AG09319 (cell line): ENCODE measurements around the gene NASP.

ENCODE experiments used
- DNase-seq: peaks from one replicate; pipeline ENCODE4 v3.0.0-alpha.2; 2010; ENCODE audit warnings: low read depth; ENCODE audit errors: extremely low read depth
- TF ChIP-seq, protein P1 (sequence below): IDR thresholded peaks from 2 replicates; pipeline ENCODE4 v1.5.1; 2011; ENCODE audit warnings: low read depth, mild to moderate bottlenecking, inconsistent platforms, low read length, moderate library complexity

NASP gene

DNA sequence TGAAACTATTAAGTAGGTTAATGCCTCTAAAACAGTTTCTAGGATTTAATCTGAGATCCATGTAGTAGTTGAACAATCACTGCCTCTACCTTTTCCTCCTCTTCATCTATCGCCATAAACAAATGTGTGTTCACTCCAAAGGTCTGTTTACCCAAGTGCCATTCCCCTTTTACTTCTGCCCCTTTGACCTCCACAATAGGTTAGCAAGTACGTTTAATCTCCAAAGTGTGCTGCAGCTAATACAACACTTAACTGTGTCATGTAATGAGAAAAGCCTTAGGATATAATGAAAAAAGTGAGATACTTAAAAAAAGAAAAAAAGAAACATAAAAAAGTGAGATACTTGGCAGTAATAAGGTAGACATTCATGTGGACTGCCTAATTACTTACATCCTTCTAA, 74.3 kb downstream of the NASP start:
- TF ChIP-seq, protein P1, sequence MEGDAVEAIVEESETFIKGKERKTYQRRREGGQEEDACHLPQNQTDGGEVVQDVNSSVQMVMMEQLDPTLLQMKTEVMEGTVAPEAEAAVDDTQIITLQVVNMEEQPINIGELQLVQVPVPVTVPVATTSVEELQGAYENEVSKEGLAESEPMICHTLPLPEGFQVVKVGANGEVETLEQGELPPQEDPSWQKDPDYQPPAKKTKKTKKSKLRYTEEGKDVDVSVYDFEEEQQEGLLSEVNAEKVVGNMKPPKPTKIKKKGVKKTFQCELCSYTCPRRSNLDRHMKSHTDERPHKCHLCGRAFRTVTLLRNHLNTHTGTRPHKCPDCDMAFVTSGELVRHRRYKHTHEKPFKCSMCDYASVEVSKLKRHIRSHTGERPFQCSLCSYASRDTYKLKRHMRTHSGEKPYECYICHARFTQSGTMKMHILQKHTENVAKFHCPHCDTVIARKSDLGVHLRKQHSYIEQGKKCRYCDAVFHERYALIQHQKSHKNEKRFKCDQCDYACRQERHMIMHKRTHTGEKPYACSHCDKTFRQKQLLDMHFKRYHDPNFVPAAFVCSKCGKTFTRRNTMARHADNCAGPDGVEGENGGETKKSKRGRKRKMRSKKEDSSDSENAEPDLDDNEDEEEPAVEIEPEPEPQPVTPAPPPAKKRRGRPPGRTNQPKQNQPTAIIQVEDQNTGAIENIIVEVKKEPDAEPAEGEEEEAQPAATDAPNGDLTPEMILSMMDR, result no peak
- no peak for DNase-seq

- TF ChIP-seq, protein P1, result no peak
These were observed 75.4 kb downstream of the NASP start for GRCh38 chr1:45659222-45659621.

DNA sequence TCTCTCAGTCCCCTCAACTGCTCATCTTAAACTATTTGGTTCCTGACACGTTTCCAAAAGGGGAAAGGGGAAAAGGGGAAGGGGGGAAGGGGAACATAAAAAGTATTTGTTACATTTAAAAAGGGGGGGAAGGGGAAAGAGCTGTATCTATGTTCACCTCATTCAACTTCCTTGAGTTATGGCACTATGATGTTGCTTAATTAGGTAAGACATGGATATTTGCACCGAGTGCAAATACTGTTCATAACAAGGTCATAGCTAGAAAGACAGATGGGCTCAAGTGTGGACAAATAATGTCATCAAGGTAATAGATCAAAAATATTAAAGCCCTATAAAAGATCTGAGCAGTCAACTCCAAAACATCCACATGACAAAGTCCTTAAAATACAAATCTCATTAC, 76.5 kb downstream of the NASP start:
- no peak for DNase-seq
- TF ChIP-seq, protein P1, result no peak

More at GRCh38 chr1:45659222-45659621, 75.4 kb downstream of the NASP start:
- no peak for DNase-seq

DNA sequence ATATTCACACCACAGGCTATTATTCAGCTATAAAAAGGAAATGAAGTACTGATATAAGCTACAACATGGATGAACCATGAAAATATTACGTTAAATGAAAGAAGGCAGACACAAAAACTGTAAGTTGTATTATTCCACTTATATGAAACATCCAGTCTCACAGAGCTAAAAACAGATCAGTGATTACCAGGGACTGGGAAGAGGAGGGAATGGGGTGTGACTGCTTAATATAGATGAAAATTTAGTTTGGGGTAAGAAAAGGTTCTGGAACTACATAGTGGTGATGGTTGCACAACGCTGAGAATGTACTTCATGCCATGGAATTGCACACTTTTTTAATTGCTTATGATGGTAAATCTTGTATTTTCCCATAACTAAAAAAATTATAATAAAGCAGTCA, 83.0 kb downstream of the NASP start:
- DNase-seq, result no peak
- TF ChIP-seq, protein P1, result no peak

GRCh38 chr1:45667321-45668111, 83.7 kb downstream of the NASP start:
- TF ChIP-seq, protein P1, result no peak
- no peak for DNase-seq
